Upper lobe of left lung (tissue), 6 donors: ENCODE results near the gene FAM151A. TPM values are rescaled to one million over a fixed set of nuclear protein-coding genes. Genes with fewer than 3 reads are reported as not detected.
"Not testable (repeated sequence)": the region's sequence is repeated elsewhere in the genome, so short reads cannot be mapped to it uniquely, and the experiment has no call there.

Experiments
- ATAC-seq, 2 donors: fragments of 200-7000 bp; cut with Tn5 transposase; one replicate each; pipeline ENCODE4 v1.9.1; 2022; ENCODE audit warnings: mild to moderate bottlenecking in 2 of 2, moderate library complexity in 2 of 2; ENCODE audit not compliant: low FRiP score in 2 of 2
- DNase-seq, 2 donors: peaks; one replicate each; pipeline ENCODE4 v3.0.0-alpha.2; 2019 to 2020
- H3K27ac ChIP-seq, 4 donors: fragments of 200-600 bp; sonication (generic); one replicate each; pipeline ENCODE4 v1.5.1; 2016 to 2019
- H3K27me3 ChIP-seq, 4 donors: fragments of 200-600 bp; sonication (generic); one replicate each; pipeline ENCODE4 v1.5.1; 2017 to 2019
- H3K36me3 ChIP-seq, 4 donors: fragments of 200-600 bp; sonication (generic); one replicate each; pipeline ENCODE4 v1.5.1; 2016 to 2019
- H3K4me1 ChIP-seq, 4 donors: fragments of 200-600 bp; sonication (generic); one replicate each; pipeline ENCODE4 v1.5.1; 2018 to 2019
- H3K4me3 ChIP-seq, 4 donors: fragments of 200-600 bp; sonication (generic); one replicate each; pipeline ENCODE4 v1.5.1; 2017 to 2019; ENCODE audit warnings: mild to moderate bottlenecking in 2 of 4, moderate library complexity in 1 of 4
- H3K9me3 ChIP-seq, 4 donors: fragments of 200-600 bp; sonication (generic); one replicate each; pipeline ENCODE4 v1.5.1; 2018 to 2019
- EP300 ChIP-seq, 4 donors: sonication (generic); formaldehyde crosslinking; IDR thresholded peaks; one replicate each; pipeline ENCODE4 v1.5.1; 2017; ENCODE audit warnings: antibody characterized with exemption in 4 of 4, control low read depth in 2 of 4
- POLR2A ChIP-seq, 4 donors: fragments of 450-650 bp; IDR thresholded peaks; one replicate each; pipeline ENCODE4 v1.5.1; 2016 to 2017; ENCODE audit warnings: antibody characterized with exemption in 4 of 4, mild to moderate bottlenecking in 2 of 4
- POLR2AphosphoS5 ChIP-seq, 2 donors: sonication (generic); formaldehyde crosslinking; IDR thresholded peaks; one replicate each; pipeline ENCODE4 v1.5.1; 2017; ENCODE audit warnings: antibody characterized with exemption in 2 of 2
- WGBS, 2 donors: methylation state at CpG; one replicate each; pipeline ENCODE4 v1.1.5; 2017 to 2018; 5-methylcytosine and 5-hydroxymethylcytosine counted together
- total RNA-seq, 6 donors: library from RNA; depleted of rRNA in 4 of 6; stranded (reverse); fragments of >200 nt in 4 of 6; gene quantifications; one replicate each; pipeline versions ENCODE4 v1.1.0 to v1.2.1, GENCODE V29; 2016 to 2021
- TF ChIP-seq, protein P1 (sequence below), 6 experiments: fragments of 450-650 bp in 4 of 6; fragments of 200-600 bp in 2 of 6; sonication (generic) in 2 of 6; IDR thresholded peaks; one replicate each; pipeline ENCODE4 v1.5.1; 2016 to 2019; ENCODE audit warnings: antibody characterized with exemption in 6 of 6
- donor health status: DM: no; HTN: no; CAD: no; lungs with moderate emphysema.
- donor health status: DM: no; HTN: yes; CAD: no; lungs with severe emphysema.

Gene FAM151A
- total RNA-seq, 6 donors from 2014 or later = not detected

DNA sequence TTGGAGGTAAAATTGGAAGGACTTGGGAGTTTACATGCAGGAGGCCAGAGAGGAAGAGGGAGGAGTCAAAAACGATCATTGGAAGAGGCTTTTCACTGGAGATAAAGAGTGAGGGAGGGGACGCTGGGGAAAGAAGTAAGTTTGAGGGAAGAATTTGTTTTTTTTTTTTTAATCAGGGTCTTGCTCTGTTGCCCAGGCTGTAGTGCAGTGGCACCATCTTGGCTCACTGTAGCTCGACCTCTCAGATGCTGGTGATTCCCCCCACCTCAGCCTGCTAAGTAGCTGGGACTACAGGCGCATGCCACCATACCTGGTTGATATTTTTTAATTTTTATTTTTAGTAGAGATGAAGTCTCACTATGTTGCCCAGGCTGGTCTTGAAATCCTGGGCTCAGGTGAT is 17.0 kb upstream of the FAM151A start:
- TF ChIP-seq POLR2A (IDR thresholded peaks at IDR 0.05) = no peak
- Histone ChIP-seq H3K27ac (no peak overlapping the region), H3K36me3 (no peaks in the 10 kb centered on the region), H3K9me3 (peaks cover 9 to 19% (median 13%) of the 10 kb centered on the region in 4 donors), H3K4me1 (no peaks in the 10 kb centered on the region), H3K27me3 (no peaks in the 10 kb centered on the region), H3K4me3 (no peak overlapping the region)
- 59 to 63% methylated on average over 4 of the region's 4 CpGs for WGBS, 2 donors
- ATAC-seq (no peak), DNase-seq (no peak)

DNA sequence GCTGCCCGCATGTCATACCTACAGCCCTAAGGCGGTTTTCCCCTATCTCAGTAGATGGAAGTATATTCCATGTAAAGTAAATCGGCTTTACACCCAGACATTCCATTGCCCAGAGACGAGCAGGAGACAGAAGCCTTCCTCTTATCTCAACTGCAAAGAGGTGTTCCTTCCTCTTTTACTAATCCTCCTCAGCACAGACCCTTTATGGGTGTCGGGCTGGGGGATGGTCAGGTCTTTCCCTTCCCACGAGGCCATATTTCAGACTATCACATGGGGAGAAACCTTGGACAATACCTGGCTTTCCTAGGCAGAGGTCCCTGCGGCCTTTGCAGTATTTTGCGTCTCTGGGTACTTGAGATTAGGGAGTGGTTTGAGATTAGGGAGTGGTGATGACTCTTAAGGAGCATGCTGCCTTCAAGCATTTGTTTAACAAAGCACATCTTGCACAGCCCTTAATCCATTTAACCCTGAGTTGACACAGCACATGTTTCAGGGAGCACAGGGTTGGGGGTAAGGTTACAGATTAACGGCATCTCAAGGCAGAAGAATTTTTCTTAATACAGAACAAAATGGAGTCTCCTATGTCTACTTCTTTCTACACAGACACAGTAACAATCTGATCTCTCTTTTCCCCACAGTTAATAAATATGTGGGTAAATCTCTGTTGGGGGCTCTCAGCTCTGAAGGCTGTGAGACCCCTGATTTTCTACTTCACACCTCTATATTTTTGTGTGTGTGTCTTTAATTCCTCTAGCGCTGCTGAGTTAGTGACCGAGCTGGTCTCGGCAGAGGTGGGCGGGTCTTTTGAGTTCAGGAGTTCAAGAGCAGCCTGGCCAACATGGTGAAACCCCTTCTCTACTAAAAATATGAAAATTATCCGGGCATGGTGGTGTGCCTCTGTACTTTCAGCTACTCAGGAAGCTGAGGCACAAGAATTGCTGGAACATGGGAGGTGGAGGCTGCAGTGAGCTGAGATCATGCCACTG is 13.4 kb upstream of the FAM151A start:
- not testable (repeated sequence) for ATAC-seq, H3K27me3 ChIP-seq, H3K9me3 ChIP-seq, DNase-seq, H3K27ac ChIP-seq, H3K4me1 ChIP-seq, H3K4me3 ChIP-seq, H3K36me3 ChIP-seq
- WGBS, 2 donors = 47 to 50% methylated on average over 14 of the region's 14 CpGs

DNA sequence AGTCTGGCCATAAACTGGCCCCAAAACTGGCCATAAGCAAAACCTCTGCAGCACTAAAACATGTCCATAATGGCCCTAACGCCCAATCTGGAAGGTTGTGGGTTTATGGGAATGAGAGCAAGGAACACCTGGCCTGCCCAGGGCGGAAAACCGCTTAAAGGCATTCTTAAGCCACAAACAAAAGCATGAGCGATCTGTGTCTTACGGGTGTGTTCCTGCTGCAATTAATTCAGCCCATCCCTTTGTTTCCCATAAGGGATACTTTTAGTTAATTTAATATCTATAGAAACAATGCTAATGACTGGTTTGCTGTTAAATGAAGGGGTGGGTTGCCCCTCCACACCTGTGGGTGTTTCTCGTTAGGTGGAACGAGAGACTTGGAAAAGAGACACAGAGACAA is 12.5 kb upstream of the FAM151A start:
- not testable (repeated sequence) for H3K27ac ChIP-seq, H3K27me3 ChIP-seq, ATAC-seq, H3K4me3 ChIP-seq, H3K36me3 ChIP-seq, H3K9me3 ChIP-seq, H3K4me1 ChIP-seq, DNase-seq
- 91 to 96% methylated on average over 7 of the region's 7 CpGs for WGBS, 2 donors

DNA sequence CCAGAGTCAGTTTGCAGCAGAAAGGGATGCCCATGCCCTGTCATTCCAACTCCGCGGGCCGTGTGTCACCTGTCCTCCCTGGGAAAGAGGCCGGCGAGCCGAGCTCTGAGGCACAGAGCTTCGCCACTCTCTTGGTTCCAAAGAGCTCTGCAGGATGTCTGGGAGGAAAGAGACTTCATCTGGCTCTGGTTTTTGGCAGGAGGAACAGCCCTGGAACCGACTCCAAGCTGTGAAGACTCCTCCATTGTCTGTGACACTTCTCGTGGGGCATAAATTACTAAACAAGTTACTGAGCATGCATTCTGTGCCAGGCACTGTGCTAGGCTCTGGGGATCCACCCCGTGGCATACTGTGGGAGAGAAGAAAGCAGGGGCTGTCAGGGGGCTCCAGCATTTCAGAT is 3.9 kb upstream of the FAM151A start:
- no peaks in the 10 kb centered on the region for H3K36me3 ChIP-seq
- no peak overlapping the region for H3K27ac ChIP-seq
- H3K4me3 ChIP-seq = no peak overlapping the region
- WGBS, 2 donors = 76 to 85% methylated on average over 3 to 9 of the region's 10 CpGs
- H3K27me3 ChIP-seq = no peaks in the 10 kb centered on the region
- TF ChIP-seq POLR2A (IDR thresholded peaks at IDR 0.05) = no peak
- TF ChIP-seq, protein P1, sequence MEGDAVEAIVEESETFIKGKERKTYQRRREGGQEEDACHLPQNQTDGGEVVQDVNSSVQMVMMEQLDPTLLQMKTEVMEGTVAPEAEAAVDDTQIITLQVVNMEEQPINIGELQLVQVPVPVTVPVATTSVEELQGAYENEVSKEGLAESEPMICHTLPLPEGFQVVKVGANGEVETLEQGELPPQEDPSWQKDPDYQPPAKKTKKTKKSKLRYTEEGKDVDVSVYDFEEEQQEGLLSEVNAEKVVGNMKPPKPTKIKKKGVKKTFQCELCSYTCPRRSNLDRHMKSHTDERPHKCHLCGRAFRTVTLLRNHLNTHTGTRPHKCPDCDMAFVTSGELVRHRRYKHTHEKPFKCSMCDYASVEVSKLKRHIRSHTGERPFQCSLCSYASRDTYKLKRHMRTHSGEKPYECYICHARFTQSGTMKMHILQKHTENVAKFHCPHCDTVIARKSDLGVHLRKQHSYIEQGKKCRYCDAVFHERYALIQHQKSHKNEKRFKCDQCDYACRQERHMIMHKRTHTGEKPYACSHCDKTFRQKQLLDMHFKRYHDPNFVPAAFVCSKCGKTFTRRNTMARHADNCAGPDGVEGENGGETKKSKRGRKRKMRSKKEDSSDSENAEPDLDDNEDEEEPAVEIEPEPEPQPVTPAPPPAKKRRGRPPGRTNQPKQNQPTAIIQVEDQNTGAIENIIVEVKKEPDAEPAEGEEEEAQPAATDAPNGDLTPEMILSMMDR (IDR thresholded peaks at IDR 0.05) = no peak
- TF ChIP-seq POLR2AphosphoS5 (IDR thresholded peaks at IDR 0.05) = no peak
- H3K9me3 ChIP-seq = no peaks in the 10 kb centered on the region
- H3K4me1 ChIP-seq = no peaks in the 10 kb centered on the region
- no peak for DNase-seq
- no peak for ATAC-seq

DNA sequence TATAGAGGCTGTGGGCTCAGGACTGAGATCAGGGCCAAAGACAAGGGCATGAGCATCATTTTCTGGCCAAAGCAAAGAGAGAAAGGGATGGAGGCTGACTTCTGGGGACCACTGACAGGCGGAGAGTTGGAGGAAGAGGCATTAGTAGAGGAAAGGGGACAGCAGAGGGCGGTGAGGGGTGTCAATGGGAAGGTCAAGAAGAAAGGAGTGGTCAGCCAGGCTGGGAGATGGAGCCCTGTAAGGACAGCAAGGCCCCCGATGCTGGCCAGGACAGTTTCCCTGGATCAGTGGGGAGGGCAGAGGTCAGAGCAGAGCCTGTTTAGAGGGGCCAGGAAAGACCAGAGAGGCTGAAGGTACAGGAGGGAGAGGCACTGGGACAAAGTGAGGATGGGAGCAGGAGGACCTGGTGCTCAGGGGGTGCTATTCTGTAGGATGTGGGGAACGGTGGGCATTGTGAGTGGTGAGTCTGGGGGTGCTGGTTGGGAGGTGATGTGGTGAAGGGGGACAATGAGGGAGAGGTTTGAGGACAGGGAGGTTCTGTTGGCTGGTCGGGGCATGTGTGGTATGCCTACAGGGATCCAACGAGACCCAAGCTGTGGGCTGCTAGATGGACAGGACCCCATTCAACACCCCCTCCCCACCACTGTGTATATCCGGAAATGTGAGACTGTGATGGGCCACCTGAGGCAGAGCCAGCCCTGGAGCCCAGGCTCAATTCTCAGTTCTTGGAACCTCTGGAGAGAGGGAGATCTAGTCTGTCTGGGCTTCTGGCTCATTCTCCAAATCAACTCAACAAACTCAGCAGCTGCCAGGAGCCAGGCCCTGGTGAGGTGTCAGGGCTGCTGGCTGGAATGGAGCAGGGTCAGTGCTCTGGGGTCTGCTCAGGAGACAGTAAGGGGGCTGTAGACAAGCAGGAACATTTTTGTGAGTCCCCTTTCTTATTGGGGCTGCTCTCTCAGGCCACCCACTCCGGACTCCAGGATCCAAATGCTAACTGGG is 1.4 kb upstream of the FAM151A start:
- peak in 1 of 2 donors; percentile 22 for ATAC-seq
- 81% methylated on average over 8 of the region's 8 CpGs for WGBS, 2 donors
- no peak for TF ChIP-seq EP300 (IDR thresholded peaks at IDR 0.05)

DNA sequence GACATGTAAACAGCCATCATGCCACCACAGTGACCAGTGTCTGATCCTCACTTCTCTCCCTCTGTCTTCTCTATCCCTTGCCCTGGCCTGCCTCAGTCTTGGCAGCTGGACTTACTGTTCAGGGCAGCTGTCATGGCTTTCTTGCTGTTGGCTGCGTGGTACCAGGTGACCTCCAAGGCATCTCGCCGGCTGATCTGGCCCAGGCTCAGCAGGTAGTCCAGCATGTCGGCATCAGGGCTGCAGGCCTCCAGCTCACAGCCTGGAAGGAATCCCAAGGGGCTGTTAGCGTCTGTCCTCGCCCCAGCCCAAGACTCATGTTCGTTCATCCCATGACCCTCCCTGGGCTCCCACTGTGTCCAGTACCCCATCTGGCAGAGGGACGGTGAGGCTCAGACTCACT is 3.6 kb downstream of the FAM151A start:
- Histone ChIP-seq H3K4me3 (no peak overlapping the region), H3K36me3 (no peaks in the 10 kb centered on the region), H3K4me1 (no peaks in the 10 kb centered on the region), H3K27me3 (no peaks in the 10 kb centered on the region), H3K27ac (no peak overlapping the region), H3K9me3 (no peaks in the 10 kb centered on the region)
- ATAC-seq (no peak), DNase-seq (peak in 1 of 2 donors; percentile 18)
- TF ChIP-seq EP300 (IDR thresholded peaks at IDR 0.05) (no peak), POLR2A (IDR thresholded peaks at IDR 0.05) (no peak), POLR2AphosphoS5 (IDR thresholded peaks at IDR 0.05) (no peak)
- TF ChIP-seq, protein P1 (IDR thresholded peaks at IDR 0.05) = no peak
- 87 to 94% methylated on average over 5 to 8 of the region's 8 CpGs for WGBS, 2 donors

More for the DNA sequence above, 1.4 kb upstream of the FAM151A start:
- Histone ChIP-seq H3K36me3 (no peaks in the 10 kb centered on the region), H3K4me3 (no peak overlapping the region), H3K4me1 (no peaks in the 10 kb centered on the region), H3K27ac (no peak overlapping the region), H3K9me3 (no peaks in the 10 kb centered on the region), H3K27me3 (no peaks in the 10 kb centered on the region)
- no peak for DNase-seq
